Fibroblast of lung (primary cell): ENCODE data around the gene AMZ2. TPM values are rescaled to one million over a fixed set of nuclear protein-coding genes. Genes with fewer than 3 reads are reported as not detected.

ENCODE experiments used
- DNase-seq, 2 donors: peaks; one replicate each; pipeline versions ENCODE4 v3.0.0 to v3.0.0-alpha.2; 2010; ENCODE audit warnings: low read depth in 2 of 2
- H2AFZ ChIP-seq: 2 replicates; pipeline ENCODE4 v1.5.1; 2012; ENCODE audit warnings: low read length, control low read depth, inconsistent platforms
- H3K27ac ChIP-seq: 2 replicates; pipeline ENCODE4 v1.5.1; 2011; ENCODE audit warnings: low read length, control low read depth; ENCODE audit not compliant: insufficient read depth
- H3K27me3 ChIP-seq: 2 replicates; pipeline ENCODE4 v1.5.1; 2011; ENCODE audit warnings: mild to moderate bottlenecking, low read length; ENCODE audit not compliant: control insufficient read depth, insufficient read depth
- H3K36me3 ChIP-seq: 2 replicates; pipeline ENCODE4 v1.5.1; 2011; ENCODE audit warnings: low read length; ENCODE audit not compliant: control insufficient read depth, insufficient read depth
- H3K4me1 ChIP-seq: 2 replicates; pipeline ENCODE4 v1.5.1; 2011; ENCODE audit warnings: low read length; ENCODE audit not compliant: control insufficient read depth, insufficient read depth; ENCODE audit errors: extremely low read depth
- H3K4me2 ChIP-seq: 2 replicates; pipeline ENCODE4 v1.5.1; 2011; ENCODE audit warnings: low read length, control low read depth; ENCODE audit not compliant: insufficient read depth; ENCODE audit errors: extremely low read depth
- H3K4me3 ChIP-seq, 4 experiments: fragments of 200-600 bp in 1 of 4; sonication (generic) in 1 of 4; replicated peaks in 1 of 4; 2 replicates each; pipeline ENCODE4 v1.5.1; 2011 to 2016; ENCODE audit warnings: low read length in 4 of 4, low read depth in 3 of 4, mild to moderate bottlenecking in 3 of 4, control low read depth in 2 of 4, inconsistent platforms in 1 of 4, mixed read lengths in 1 of 4; ENCODE audit not compliant: insufficient read depth in 1 of 4; ENCODE audit errors: control extremely low read depth in 1 of 4
- H3K79me2 ChIP-seq: 2 replicates; pipeline ENCODE4 v1.5.1; 2012; ENCODE audit warnings: mild to moderate bottlenecking, low read length, inconsistent platforms; ENCODE audit not compliant: control insufficient read depth, insufficient read depth
- H3K9ac ChIP-seq: 2 replicates; pipeline ENCODE4 v1.5.1; 2011; ENCODE audit warnings: mild to moderate bottlenecking, low read length, control low read depth; ENCODE audit not compliant: insufficient read depth
- H3K9me3 ChIP-seq: 2 replicates; pipeline ENCODE4 v1.5.1; 2012; ENCODE audit warnings: low read depth, low read length; ENCODE audit not compliant: control insufficient read depth, insufficient read depth
- H4K20me1 ChIP-seq: 2 replicates; pipeline ENCODE4 v1.5.1; 2011; ENCODE audit warnings: low read length; ENCODE audit not compliant: control insufficient read depth, insufficient read depth; ENCODE audit errors: extremely low read depth
- EZH2 ChIP-seq: IDR thresholded peaks from 2 replicates; pipeline ENCODE4 v1.5.1; 2012; ENCODE audit warnings: low read length, control low read depth, mild to moderate bottlenecking; ENCODE audit errors: missing control alignments
- polyA plus RNA-seq, 2 donors: library from polyadenylated mRNA; depleted of rRNA in 1 of 2; stranded (reverse) in 1 of 2; unstranded in 1 of 2; fragments of >200 nt; gene quantifications; 2 replicates each; pipeline ENCODE4 v1.2.1, GENCODE V29; 2011 to 2012; ENCODE audit warnings: missing spikeins in 1 of 2
- total RNA-seq: library from RNA; depleted of rRNA; stranded (reverse); fragments of >200 nt; gene quantifications from 2 replicates; pipeline ENCODE4 v1.2.1, GENCODE V29; 2014
- TF ChIP-seq, protein P1 (sequence below), 2 donors: IDR thresholded peaks in 1 of 2; conservative IDR thresholded peaks in 1 of 2; 1 replicate in 1 of 2; 2 replicates in 1 of 2; pipeline ENCODE4 v1.5.1; 2011 to 2012; ENCODE audit warnings: low read length in 2 of 2, control low read depth in 1 of 2, inconsistent platforms in 1 of 2, low read depth in 1 of 2, mild to moderate bottlenecking in 1 of 2

AMZ2 gene
- total and polyA plus RNA-seq, 2 donors (not counting 1 experiment from before 2014, with no cell fraction given) = 85.9 to 119 TPM

DNA sequence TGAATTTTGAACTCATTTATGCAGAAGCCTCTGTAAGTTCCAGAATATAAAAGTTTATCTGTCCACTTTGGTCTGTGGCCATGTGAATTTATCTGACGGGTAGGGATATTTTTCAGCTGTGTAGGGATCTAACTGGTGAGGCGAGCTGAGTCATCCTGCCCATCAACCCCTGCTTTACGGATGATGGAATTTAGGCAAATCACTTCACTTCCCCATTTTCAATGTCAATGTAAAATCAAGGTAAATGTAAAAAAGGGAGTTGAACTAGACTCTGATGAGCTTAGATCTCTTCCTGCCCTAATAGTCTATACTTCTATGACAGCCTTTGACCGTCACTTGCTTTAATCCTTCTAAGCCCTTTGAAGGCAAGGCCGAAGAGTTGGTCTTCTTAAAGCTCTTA is 40.5 kb downstream of the AMZ2 start:
- Histone ChIP-seq H3K9ac (no peak overlapping the region), H3K36me3 (no peaks in the 10 kb centered on the region), H3K9me3 (no peaks in the 10 kb centered on the region), H3K27me3 (no peaks in the 10 kb centered on the region), H4K20me1 (no peaks in the 10 kb centered on the region), H3K4me1 (peaks cover 8% of the 10 kb centered on the region), H3K4me2 (no peak overlapping the region), H3K27ac (no peak overlapping the region), H3K4me3 (no peak overlapping the region), H2AFZ (no peak overlapping the region), H3K79me2 (no peaks in the 10 kb centered on the region)
- TF ChIP-seq, protein P1, sequence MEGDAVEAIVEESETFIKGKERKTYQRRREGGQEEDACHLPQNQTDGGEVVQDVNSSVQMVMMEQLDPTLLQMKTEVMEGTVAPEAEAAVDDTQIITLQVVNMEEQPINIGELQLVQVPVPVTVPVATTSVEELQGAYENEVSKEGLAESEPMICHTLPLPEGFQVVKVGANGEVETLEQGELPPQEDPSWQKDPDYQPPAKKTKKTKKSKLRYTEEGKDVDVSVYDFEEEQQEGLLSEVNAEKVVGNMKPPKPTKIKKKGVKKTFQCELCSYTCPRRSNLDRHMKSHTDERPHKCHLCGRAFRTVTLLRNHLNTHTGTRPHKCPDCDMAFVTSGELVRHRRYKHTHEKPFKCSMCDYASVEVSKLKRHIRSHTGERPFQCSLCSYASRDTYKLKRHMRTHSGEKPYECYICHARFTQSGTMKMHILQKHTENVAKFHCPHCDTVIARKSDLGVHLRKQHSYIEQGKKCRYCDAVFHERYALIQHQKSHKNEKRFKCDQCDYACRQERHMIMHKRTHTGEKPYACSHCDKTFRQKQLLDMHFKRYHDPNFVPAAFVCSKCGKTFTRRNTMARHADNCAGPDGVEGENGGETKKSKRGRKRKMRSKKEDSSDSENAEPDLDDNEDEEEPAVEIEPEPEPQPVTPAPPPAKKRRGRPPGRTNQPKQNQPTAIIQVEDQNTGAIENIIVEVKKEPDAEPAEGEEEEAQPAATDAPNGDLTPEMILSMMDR (conservative IDR thresholded peaks at IDR 0.05 in 1 of 2, IDR thresholded peaks at IDR 0.05 in 1 of 2; ENCODE audit: low read depth in 1 of 2, low read length in 2 of 2) = no peak
- TF ChIP-seq EZH2 = no peak
- no peak for DNase-seq

DNA sequence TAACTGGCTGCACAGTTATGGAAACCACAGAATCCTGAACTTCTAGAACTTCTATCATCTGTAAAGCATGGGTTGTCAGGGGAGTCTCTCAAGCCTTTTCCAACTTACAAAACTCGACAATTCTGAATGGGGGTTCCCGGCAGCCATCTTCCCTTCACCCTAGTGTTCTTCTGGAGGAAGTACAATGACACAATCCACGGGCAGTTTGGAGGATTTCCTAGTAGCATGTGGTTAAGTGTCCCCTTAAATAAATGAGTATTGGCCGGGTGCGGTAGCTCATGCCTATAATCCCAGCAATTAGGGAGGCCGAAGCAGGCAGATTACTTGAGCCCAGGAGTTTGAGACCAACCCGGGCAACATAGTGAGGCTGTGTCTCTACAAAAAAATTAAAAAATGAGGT is 41.0 kb downstream of the AMZ2 start:
- no peaks in the 10 kb centered on the region for H3K79me2 ChIP-seq
- H3K4me2 ChIP-seq = no peak overlapping the region
- no peak overlapping the region for H2AFZ ChIP-seq
- no peaks in the 10 kb centered on the region for H3K27me3 ChIP-seq
- TF ChIP-seq, protein P1 (conservative IDR thresholded peaks at IDR 0.05 in 1 of 2, IDR thresholded peaks at IDR 0.05 in 1 of 2; ENCODE audit: low read depth in 1 of 2, low read length in 2 of 2) = no peak
- TF ChIP-seq EZH2 = no peak
- no peak overlapping the region for H3K27ac ChIP-seq
- H3K9ac ChIP-seq = no peak overlapping the region
- no peak overlapping the region for H3K4me3 ChIP-seq
- no peak for DNase-seq
- H3K9me3 ChIP-seq = no peaks in the 10 kb centered on the region
- H3K4me1 ChIP-seq = peaks cover 8% of the 10 kb centered on the region
- H3K36me3 ChIP-seq = no peaks in the 10 kb centered on the region
- no peaks in the 10 kb centered on the region for H4K20me1 ChIP-seq

DNA sequence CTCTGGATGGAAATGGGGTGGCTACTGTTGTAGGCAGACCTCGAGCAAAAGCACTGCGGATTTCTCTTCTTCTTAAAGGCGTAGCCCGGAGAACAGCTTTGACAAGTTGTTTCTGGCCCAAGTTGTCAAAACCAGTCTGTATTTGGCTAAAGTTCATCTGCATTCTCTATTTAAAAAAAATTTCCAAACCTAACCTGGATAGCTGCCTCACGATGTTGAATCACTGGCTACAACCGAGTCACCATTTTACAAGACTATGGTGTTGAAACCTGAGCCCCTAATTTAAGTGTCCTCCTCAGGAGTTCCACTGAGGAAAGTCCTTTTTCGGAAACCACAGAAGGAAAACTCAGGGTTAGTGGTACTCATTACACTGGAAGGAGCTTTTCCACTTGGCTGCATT is 41.6 kb downstream of the AMZ2 start:
- Histone ChIP-seq H3K9ac (no peak overlapping the region), H3K4me3 (peak overlapping the region in 3 of 4 experiments; percentile 10 to 74 (median 68)), H4K20me1 (no peaks in the 10 kb centered on the region), H2AFZ (no peak overlapping the region), H3K79me2 (no peaks in the 10 kb centered on the region), H3K9me3 (no peaks in the 10 kb centered on the region), H3K36me3 (no peaks in the 10 kb centered on the region), H3K4me2 (peak overlapping the region; percentile 44), H3K4me1 (peaks cover 8% of the 10 kb centered on the region), H3K27ac (peak overlapping the region; percentile 69), H3K27me3 (no peaks in the 10 kb centered on the region)
- TF ChIP-seq, protein P1 (conservative IDR thresholded peaks at IDR 0.05 in 1 of 2, IDR thresholded peaks at IDR 0.05 in 1 of 2; ENCODE audit: low read depth in 1 of 2, low read length in 2 of 2) = no peak
- no peak for TF ChIP-seq EZH2
- no peak for DNase-seq
